ENCODE data around the gene ERAP2.
"Not testable (repeated sequence)": the region's sequence is repeated elsewhere in the genome, so short reads cannot be mapped to it uniquely, and the experiment has no call there.

ERAP2 gene

DNA sequence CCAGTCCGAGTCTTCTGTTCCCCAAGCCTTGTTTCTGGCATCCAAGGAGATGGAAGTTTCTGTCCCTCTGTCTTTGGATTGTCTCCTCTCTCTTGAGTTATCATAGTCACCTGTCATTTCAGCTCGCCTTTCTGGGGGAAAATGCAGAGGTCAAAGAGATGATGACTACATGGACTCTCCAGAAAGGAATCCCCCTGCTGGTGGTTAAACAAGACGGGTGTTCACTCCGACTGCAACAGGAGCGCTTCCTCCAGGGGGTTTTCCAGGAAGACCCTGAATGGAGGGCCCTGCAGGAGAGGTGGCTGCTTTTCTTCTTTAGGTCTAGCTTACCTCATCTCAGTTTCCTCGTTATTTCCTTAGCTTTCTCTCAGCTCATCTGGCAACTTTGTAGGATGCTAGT is 25.1 kb downstream of the ERAP2 start:
- no peak for DNase-seq

DNA sequence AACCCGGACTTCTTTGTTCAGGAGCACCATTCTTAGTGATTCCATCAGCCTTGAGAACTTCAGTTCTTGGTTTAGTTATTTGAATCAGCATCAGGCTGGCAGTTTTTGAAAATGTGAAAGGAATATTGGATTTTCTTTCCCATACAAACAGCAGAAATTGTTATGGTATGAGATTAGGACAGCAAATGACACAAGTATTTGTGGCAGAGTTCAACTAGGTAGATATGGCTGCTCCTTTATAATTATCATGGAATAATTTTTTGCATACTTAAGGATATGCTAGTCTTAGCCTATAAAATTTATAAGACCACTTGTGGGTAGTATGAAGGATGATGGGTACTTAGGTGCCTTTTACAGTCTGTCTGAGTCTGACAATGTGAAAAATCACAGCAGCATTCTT is 25.5 kb downstream of the ERAP2 start:
- DNase-seq, result no peak

DNA sequence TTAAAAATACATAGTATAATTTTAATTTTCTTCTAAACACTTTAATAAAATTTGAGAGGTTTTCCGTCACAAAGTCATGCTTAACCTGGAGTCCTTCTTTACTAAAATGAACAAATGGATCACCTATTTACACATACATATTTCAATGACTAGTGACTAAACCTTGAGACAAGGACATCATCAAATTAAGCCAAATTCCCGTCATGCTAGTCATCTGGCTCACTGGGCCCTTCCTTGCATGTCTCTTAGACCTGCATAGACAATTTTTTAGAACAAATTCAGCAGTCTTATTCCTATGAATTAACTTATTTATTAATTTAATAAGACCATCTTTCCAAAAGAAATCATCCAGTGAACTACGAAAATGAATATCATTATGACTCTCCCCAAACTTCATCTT is 26.6 kb downstream of the ERAP2 start:
- no peak for DNase-seq

DNA sequence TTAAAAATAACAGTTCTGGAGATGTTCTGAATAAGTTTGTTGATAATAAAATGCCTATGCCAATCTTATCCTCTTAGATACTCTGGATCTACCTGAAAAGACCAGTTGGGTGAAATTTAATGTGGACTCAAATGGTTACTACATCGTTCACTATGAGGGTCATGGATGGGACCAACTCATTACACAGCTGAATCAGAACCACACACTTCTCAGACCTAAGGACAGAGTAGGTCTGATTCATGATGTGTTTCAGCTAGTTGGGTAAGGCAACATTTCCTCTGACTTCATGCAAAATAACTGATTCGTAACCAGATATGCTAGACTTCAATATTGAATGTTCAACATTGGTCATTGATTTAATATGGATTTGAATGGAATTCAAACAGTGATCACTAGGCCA is 27.0 kb downstream of the ERAP2 start:
- no peak for DNase-seq

DNA sequence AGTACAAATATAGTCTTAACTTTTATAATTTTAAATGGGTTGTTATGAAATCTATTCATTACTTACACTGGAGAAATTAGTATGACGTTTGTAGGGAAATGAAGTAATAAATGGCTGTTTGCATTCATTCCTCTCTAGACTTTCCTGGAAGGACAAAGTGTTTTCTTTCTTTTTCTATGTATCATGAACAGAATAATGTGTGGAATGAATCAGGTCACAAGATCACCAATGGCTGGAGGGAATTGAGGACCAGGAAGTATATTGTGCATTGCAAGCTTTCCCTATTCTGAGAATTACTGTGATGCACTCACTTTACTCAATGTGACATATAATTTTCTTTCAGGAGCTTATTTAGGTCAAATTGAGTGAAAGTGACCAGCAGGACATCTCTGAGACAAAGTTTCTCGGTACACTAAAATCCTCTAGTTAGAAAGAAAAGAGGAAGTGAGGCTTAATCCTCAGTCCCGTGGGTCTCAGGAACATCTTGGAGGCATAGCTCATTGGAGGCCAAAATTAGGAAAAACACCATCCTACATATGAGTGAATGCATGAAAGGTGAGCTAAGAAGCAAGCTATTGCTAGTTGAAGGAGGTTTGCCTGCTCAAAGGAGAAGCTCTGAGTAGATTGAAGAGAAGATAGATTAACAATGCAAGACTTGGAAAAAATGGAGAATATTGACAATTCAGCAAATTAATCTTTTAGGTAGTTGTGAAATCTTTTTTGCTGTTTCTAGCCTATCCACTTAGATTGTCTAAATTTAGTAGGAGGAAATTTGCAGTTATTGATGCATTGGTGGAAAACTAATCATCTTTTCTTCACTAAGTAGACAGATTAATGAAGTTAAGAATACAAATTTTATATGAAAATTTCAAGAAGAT is 28.0 kb downstream of the ERAP2 start:
- no peak for DNase-seq

DNA sequence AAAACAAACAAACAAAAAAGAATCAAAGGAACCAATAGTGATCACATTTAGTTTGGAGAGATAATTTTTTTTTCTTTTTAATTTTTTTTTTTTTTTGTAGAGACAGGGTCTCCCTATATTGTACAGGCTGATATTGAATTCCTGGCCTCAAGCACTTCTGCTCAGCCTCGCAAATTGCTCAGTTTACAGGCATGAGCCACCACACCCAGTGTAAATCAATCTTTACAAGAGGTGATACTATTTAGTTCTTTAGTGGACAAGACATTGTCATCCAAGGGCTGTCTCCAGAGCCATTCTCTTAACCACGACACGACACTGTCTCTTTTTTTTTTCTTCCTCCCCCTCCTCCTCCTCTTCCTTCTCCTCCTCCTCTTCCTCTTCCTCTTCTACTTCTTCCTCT is 29.6 kb downstream of the ERAP2 start:
- no peak for DNase-seq

DNA sequence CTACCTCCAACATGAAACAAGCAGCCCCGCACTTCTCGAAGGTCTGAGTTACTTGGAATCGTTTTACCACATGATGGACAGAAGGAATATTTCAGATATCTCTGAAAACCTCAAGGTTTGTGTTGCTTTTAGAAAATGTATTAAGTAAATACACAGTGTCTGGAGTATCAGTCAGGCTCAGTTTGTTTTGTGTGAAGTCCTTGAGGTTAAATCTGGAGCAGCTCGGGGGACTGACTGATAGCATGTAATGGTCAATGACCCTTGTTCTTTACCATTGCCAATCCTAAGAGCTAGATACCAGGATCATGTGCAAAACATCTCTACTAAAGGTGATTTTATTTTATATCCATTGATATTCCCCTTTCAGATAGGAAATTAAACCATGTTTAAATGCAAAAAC is 32.7 kb downstream of the ERAP2 start:
- DNase-seq, result no peak

DNA sequence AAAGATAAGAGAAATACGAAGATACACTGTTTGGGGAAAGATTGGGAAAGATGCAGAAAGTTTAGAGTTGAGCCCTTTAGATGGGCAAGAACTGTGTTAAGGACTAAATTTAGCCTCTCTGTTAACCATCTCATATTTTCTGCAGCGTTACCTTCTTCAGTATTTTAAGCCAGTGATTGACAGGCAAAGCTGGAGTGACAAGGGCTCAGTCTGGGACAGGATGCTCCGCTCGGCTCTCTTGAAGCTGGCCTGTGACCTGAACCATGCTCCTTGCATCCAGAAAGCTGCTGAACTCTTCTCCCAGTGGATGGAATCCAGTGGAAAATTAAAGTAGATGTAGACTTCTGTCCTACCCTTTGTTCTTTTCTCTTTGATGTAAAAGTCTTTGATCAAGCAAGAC is 33.1 kb downstream of the ERAP2 start:
- no peak for DNase-seq

DNA sequence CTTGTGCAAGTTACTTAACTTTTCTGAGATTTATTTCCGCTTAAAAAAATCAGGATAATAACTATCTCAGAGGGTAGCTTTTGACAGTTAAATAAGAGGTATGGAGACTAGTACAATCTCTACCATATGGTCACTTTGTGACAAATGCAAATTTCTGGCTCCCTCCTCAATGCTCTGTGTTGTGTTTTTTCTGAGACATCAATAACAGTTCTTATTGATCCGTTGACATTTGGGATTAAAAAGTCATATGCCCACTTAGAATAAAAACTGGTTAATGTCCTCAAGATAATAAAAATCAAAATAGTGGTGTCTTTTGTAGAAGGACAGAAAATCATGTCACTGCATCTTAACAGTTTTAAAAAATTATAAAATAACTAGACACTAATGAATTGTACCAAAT is 34.8 kb downstream of the ERAP2 start:
- no peak for DNase-seq

DNA sequence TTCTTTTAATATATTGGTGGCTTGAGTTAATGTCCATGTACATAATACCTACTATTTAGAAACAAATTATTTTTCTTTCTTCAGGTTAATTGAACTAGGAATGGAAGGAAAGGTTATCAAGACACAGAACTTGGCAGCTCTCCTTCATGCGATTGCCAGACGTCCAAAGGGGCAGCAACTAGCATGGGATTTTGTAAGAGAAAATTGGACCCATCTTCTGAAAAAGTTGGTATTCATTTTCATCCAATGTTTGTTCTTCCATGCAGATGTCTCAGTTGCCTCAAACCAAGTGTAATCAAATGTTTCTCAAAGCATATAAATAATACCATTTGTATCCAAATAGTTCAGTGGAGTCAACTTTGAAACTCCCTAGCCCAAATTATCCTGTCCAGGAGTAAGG is 36.9 kb downstream of the ERAP2 start:
- no peak for DNase-seq

DNA sequence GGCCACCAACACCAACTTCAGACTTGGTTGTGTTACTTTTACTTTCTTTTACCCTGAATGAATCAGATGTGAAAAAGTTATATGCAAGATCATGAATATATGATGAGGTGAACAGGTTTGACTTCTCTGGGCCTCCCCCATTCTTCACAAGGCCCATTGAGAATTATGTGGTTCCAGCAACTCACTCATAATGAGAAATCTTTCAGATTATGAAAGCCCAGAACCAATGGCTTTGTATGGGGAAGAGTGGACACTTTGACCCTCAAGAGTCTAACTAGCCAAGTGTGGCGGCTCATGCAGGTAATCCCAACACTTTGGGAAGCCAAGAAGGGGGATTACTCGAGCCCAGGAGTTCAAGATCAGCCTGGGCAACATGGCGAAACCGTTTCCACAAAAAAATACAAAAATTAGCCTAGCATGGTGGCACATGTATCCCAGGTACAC is 43.5 kb downstream of the ERAP2 start:
- no peak for DNase-seq

DNA sequence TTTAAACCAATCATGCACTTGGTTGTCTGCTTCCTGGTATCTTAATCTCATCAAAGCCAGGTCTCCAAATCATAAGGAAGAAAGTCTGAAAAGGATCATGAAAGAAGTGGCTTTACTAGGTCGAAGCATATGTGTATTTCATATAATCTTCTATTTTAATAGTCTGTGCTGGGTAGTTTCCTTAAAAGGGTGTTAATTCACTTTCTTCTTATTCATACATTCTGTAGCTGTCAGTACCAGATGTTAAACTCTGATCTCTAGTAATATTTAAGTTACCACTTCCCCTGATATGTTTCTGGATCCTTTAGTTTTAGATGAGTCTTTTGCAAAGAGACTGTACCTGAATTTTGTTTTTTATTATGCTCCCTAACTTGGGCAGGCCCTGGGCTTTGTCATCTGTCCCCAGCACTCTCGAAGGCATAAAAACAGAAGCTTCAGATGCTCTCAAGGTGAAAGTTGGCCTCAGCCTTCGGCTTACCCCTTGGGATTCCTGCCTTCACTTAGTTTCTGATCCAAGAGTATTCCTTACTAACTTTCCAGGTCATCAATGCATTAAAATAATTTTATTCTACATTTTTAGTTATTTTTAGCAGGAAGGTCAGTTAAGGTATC is 44.5 kb downstream of the ERAP2 start:
- no peak for DNase-seq

DNA sequence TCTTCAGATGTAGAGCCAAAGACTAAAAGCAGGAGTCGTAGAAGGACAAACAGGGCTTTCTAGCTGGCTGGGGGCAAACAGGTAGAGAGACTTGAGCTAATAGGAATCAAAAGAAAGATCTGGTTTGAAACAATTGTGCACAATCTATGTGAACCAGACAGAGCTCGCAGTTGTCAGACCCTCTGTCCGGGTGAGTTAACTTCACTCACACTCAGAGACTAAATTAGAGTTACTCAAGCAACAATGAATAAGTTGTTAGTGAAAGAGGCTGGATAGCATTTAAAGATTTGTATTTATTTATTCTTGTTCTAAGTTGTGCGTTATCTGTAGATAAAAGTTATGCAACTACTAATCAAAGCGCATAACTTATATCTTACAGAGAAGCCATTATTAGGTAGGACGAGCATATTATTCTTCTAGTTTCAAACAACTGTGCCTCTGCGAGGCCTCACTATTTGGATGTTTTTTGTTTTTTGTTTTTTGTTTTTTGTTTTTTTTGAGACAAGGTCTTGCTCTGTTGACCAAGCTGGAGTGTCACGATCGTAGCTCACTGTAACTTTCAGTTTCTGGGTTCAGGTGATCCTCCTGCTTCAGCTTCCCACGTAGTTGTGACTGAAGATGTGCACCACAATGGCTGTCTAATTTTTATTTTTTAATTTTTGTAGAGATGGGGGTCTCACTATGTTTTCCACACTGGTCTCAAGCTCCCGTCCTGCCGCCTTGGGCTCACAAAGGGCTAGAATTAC is 46.4 kb downstream of the ERAP2 start:
- no peak for DNase-seq

DNA sequence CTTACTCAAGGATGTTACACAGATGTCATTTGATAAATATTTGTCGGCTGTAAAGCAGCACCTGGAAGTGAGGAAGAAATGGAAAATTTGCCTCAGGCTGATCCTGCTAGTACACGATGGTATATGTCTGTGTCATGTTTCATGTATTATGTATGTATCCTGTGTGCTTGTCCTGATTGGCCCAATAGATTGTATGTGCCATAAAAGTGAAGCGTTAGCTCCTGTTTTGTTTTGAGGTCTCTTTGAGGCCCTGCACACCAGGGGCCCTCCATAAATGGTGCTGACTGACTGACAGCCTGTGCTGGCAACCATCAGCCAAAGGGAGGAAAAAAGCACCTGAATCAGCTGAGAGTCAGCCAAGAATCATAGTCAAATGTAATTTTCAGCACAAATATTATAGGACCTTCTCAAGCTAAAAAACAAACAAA is 47.7 kb downstream of the ERAP2 start:
- no peak for DNase-seq

DNA sequence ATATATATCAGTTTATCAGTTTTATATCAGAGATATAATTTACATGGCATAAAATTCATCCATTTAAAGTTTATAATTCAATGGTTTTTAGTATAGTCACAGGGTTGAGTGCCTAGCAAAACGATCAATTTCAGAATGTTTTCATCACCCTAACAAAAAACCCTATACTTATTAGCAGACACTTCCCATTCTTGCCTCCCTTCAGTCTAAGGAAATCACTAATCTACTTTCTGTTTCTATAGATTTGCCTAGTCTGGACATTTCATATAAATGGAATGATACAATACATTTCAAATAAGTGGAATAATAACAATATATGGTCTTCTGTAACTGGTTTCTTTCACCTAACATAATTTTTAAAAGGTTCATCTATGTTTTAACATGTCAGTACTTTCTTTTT is 50.0 kb downstream of the ERAP2 start:
- no peak for DNase-seq

DNA sequence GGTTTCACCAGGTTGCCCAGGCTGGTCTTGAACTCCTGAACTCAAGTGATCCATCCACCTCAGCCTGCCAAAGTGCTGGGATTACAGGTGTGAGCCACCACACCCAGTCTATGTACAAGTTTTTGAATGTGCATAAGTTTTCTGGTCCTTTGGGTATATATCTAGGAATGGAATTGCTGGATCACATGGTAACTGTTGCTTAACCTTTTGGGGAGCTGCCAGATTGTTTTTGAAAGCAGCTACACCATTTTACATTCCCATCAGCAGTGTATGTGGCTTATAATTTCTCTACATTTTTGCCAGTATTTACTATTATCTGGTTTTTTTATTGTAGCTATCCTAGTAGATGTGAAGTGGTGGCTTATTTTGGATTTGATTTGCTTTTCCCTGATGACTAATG is 50.7 kb downstream of the ERAP2 start:
- no peak for DNase-seq

DNA sequence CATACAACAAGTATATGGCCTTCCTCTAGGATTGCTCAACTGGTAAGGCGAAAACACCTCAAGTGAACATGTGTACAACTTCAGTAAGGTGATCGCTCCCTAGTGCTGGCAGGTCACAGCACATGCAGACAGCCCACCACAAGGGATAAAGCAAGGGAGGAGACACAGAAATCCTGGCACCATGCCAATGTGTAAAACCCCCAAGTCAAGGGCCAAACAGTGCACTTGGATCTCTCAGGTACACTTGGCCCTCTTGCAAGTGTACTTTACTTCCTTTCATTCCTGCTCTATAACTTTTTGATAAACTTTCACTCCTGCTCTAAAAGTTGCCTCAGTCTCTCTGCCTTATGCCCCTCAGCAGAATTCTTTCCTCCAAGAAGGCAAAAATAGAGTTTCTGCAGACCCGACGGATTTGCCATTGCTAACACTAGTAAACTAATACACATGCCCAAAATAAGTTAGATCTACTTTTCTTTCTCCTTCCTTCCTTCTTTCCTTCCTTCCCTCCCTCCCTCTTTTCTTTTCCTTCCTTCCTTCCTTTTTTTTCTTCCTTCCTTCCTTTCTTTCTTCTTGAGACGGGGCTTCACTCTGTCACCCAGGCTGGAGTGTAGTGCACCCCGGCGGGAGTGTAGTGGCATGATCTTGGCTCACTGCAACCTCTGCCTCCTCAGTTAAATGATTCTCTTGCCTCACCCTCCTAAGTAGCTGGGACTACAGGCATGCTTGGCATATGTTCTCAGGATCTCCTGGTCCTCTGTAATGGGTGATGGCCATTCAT is 52.8 kb downstream of the ERAP2 start:
- DNase-seq, result no peak

DNA sequence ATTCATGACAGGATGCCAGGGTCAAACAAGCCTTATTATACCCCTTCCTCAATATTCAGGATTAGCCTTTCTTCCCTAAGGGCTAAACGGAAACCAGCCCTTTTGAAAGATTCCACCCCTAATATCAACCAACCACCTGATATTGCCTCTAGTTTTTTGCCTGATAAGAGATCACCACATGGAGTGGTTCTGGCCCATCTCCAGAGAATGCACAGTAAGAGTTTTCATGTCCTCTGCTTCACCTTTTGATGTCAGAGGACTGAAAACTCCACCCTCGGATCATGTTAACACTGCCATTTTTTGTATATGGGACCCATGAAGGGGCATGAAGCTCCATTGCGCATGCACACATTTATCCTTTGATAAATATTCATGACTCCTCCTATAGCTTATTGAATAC is 53.8 kb downstream of the ERAP2 start:
- no peak for DNase-seq

DNA sequence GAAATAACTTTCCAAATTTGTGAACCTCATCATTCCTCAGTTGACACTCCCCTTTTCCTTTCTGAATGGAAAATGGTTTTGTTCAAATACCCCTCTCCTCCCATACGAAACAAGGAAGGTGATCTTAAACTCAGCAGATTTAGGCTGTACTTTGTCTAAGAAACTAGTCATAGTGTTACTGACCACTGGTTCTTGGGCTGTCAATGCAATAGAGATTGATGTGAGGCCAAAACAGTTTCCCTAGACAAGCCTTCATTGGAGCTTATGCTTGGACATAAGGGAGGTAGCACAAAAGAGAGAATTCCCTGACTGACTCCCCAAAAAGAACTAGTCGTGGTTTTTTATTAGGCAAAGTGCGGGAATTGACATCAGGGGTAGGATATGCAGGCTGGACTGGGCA is 54.3 kb downstream of the ERAP2 start:
- no peak for DNase-seq

DNA sequence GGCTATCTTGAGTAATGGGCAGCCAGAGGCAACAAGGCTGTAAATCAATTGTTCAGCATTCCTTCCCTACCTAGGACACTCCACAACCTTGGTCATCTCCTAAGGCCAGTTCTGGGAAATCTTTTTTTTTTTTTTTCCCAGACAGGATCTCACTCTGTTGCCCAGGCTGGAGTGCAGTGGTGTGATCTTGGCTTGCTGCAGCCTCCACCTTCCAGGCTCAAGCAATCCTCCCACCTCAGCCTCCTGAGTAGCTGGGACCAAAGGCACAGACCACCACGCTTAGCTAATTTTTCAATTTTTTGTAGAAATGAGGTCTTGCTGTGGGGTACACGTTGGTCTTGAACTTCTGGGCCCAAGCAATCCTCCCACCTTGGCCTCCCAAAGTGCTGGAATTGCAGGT is 54.7 kb downstream of the ERAP2 start:
- DNase-seq, result not testable (repeated sequence)

DNA sequence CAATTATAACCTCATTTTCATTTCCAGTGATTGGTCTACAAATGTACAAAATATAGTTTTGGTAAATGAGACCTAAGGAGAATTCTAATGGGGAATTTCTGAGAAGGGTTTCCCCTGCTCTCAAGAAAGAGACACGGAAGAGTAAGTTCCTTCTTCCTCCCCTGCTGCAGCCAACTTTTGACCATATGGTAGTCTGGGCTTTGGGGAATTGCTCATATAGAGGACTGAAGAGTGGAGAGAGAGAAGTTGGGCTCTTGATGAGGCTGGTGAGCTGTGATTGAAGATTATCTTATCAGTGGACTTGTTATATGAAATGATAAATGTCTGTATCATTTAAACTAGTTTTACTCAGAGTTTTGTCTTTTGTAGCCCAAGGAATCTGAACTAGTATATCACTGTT is 55.3 kb downstream of the ERAP2 start:
- no peak for DNase-seq

DNA sequence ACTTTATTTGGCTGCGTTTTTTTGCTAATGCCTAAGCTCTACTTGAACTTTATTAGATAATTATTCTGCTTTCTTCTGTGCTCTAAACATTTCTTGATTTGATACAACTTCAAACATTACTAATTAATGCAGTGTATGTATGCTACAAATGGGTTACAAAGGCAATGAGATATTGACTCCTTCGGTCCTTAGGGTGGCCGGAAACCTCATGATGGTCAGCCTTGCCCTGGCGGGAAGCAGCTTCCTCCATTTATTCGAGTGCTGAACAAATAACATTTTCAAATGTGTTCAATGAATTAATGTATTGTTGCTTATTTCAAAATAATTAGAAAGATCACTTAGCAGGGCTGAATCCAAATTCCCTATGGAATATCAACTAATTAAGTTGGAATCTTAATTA is 55.7 kb downstream of the ERAP2 start:
- no peak for DNase-seq
